ENCODE measurements around the gene PARK7.

PARK7 gene

GRCh38 chr1:7992885-7993284, 31.4 kb downstream of the PARK7 start:
- TF ChIP-seq CTCF (IDR thresholded peaks at IDR 0.05; ENCODE audit: borderline replicate concordance, insufficient read depth, low read depth, low read length): no peak
- no peak overlapping the region for H3K4me3 ChIP-seq (ENCODE audit: low read depth, low read length)

GRCh38 chr1:7993593-7994479, 32.3 kb downstream of the PARK7 start:
- no peak for TF ChIP-seq CTCF (IDR thresholded peaks at IDR 0.05; ENCODE audit: borderline replicate concordance, insufficient read depth, low read depth, low read length)

DNA sequence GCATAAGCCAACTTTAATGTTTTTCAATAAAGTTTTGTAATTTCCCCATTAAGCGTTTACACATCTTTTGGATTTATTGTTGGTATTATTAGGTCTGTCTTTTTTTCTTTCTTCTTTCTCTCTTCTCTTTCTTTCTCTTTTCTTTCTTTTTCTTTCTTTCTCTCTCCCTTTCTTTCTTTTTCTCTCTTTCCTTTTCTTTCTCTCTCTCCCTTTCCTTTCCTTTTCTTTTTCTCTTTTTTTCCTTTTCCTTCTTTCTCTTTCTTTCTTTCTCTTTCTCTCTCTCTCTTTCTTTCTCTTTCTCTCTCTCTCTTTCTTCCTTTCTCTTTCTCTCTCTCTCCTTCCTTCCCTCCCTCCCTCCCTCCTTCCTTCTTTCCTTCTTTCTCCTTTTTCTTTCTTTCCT, 33.3 kb downstream of the PARK7 start:
- TF ChIP-seq CTCF (IDR thresholded peaks at IDR 0.05; ENCODE audit: borderline replicate concordance, insufficient read depth, low read depth, low read length): no peak
- no peak overlapping the region for H3K4me3 ChIP-seq (ENCODE audit: low read depth, low read length)

More at GRCh38 chr1:7993593-7994479, 32.3 kb downstream of the PARK7 start:
- H3K4me3 ChIP-seq (ENCODE audit: low read depth, low read length): no peak overlapping the region

DNA sequence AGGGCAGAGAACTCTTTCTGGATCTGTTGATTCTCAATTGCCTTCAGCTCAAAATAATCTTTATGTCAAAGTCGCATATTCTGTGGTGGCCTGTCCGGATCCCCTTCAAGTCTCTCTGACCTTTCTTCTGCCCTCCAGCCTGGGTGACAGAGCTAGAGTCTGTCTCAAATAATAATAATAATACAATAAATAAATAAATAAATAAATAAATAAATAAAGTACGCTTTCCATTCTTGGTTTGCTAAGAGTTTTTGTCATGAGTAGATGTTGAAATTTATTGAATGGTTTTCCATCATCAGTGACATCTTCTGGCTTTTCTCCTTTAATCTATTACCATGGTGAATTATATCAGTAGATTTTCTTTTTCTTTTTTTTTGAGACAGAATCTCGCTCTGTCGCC, 33.9 kb downstream of the PARK7 start:
- TF ChIP-seq CTCF (IDR thresholded peaks at IDR 0.05; ENCODE audit: borderline replicate concordance, insufficient read depth, low read depth, low read length): no peak
- no peak overlapping the region for H3K4me3 ChIP-seq (ENCODE audit: low read depth, low read length)

DNA sequence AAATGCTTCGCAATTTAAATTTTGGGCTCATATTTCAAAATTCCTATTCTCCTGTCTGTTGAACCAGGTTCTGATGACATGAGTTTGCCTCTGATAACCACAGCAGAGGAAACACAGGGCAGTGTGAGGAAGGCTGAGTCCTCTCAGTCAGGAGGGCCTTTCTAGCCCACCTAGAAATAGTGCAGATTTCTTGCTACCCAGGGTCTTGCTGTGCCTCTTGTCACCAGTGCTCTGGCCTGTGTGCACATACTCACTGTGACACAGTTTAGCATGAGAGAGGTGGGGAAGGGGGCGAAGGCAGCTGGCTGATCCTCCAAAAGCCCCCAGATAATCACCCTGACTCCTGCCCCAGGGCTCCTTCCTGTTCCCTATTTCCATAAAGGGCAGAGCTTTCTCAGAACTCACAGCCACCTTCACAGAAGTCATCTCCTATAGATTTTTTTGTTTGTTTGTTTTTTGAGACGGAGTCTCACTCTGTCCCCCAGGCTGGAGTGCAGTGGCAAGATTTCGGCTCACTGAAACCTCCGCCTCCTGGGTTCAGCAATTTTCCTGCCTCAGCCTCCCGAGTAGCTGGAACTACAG, 40.9 kb downstream of the PARK7 start:
- no peak for TF ChIP-seq CTCF (IDR thresholded peaks at IDR 0.05; ENCODE audit: borderline replicate concordance, insufficient read depth, low read depth, low read length)

DNA sequence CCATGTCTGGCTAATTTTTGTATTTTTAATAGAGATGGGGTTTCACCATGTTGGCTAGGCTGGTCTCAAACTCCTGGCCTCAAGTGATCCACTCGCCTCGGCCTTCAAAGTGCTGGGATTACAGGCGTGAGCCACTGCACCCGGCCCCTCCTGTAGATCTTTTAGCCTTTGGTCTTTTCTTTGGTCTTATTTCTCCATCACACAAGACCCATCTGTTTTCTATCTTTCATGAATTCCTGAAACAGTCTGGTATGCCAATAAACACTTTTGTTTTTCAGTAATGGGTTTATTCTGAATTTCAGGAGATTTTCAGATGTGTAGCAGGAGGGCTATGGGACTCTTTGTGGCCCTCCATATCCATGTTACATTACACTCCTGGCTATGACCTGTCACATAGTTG, 41.4 kb downstream of the PARK7 start:
- H3K4me3 ChIP-seq (ENCODE audit: low read depth, low read length): no peak overlapping the region
- TF ChIP-seq CTCF (IDR thresholded peaks at IDR 0.05; ENCODE audit: borderline replicate concordance, insufficient read depth, low read depth, low read length): no peak

More for the DNA sequence above, 40.9 kb downstream of the PARK7 start:
- no peak overlapping the region for H3K4me3 ChIP-seq (ENCODE audit: low read depth, low read length)
